K562 (cell line): ENCODE results near the gene GORASP2. TPM values are rescaled to one million over a fixed set of nuclear protein-coding genes. Genes with fewer than 3 reads are reported as not detected.

ENCODE experiments used
- ATAC-seq: fragments of 200-7000 bp; cut with Tn5 transposase; 3 replicates; pipeline ENCODE4 v1.9.1; 2020; ENCODE audit warnings: moderate library complexity
- BruUV-seq: library from RNA; stranded (reverse); fragments of 400-500 nt; replicated peaks from 2 replicates; lab custom pipeline; 2021; lab: Mats Ljungman, UMichigan
- CTCF ChIA-PET: fragments of 300-600 bp; formaldehyde crosslinking; extraction: SDS; loops from one replicate; lab custom pipeline; 2021; ENCODE audit warnings: low intra/inter-chr PET ratio; lab: Yijun Ruan, JAX
- POLR2A ChIA-PET: fragments of 300-600, 350-650 bp; sonication (Branson Sonifier 250); formaldehyde crosslinking; extraction: SDS; loops from one replicate; lab custom pipeline; 2021; ENCODE audit warnings: antibody characterized with exemption, inconsistent platforms; lab: Yijun Ruan, JAX
- DNase-seq, 4 experiments: peaks; one replicate each; pipeline versions ENCODE4 v3.0.0 to v3.0.0-alpha.2; 2011 to 2018; ENCODE audit warnings: low spot score in 3 of 4, mixed read lengths in 3 of 4; ENCODE audit errors: extremely low read depth in 1 of 4
- FAIRE-seq: peaks from 2 replicates; lab custom pipeline; 2011; peaks lifted over from hg19 to GRCh38; lab: Jason Lieb, UNC
- H2AFZ ChIP-seq: 2 replicates; pipeline ENCODE4 v1.6.0; 2011; ENCODE audit warnings: low read depth, low read length, control low read depth, inconsistent platforms
- H3K27ac ChIP-seq: fragments of 200-600 bp; 3 replicates; pipeline ENCODE4 v1.8.0; 2011; ENCODE audit warnings: low read depth, mild to moderate bottlenecking, control low read depth, inconsistent platforms, low read length, moderate library complexity, mixed read lengths; ENCODE audit errors: extremely low read depth
- H3K27me3 ChIP-seq, 2 experiments: fragments of 300-600 bp in 1 of 2; 2 replicates in 1 of 2; 3 replicates in 1 of 2; pipeline versions ENCODE4 v1.6.0 to v1.8.0; 2011; ENCODE audit warnings: inconsistent platforms in 2 of 2, low read length in 2 of 2, mild to moderate bottlenecking in 1 of 2, mixed read lengths in 1 of 2, moderate library complexity in 1 of 2; ENCODE audit not compliant: control insufficient read depth in 2 of 2, insufficient read depth in 2 of 2
- H3K36me3 ChIP-seq: fragments of 300-600 bp; 3 replicates; pipeline ENCODE4 v1.8.0; 2011; ENCODE audit warnings: mild to moderate bottlenecking, low read length, inconsistent platforms; ENCODE audit not compliant: control insufficient read depth, insufficient read depth
- H3K4me1 ChIP-seq, 2 experiments: fragments of 200-600 bp in 1 of 2; replicated peaks in 1 of 2; 2 replicates in 1 of 2; 3 replicates in 1 of 2; pipeline versions ENCODE4 v1.5.1 to v1.8.0; 2011; ENCODE audit warnings: inconsistent platforms in 2 of 2, low read length in 2 of 2, mild to moderate bottlenecking in 1 of 2, mixed read lengths in 1 of 2, moderate library complexity in 1 of 2; ENCODE audit not compliant: control insufficient read depth in 2 of 2, insufficient read depth in 2 of 2
- H3K4me2 ChIP-seq: 2 replicates; pipeline ENCODE4 v1.6.1; 2011; ENCODE audit warnings: low read length, control low read depth, inconsistent platforms, mixed read lengths; ENCODE audit not compliant: insufficient read depth
- H3K4me3 ChIP-seq: fragments of 200-600 bp; sonication (generic), shearing (Covaris generic); 2 replicates; pipeline ENCODE4 v1.5.1; 2016; ENCODE audit warnings: control low read depth, inconsistent platforms
- H3K79me2 ChIP-seq: fragments of 200-600 bp; 3 replicates; pipeline ENCODE4 v1.8.0; 2011; ENCODE audit warnings: low read length, inconsistent platforms; ENCODE audit not compliant: control insufficient read depth, insufficient read depth
- H3K9ac ChIP-seq, 2 experiments: 2 replicates each; pipeline versions ENCODE4 v1.6.0 to v1.6.1; 2011; ENCODE audit warnings: low read depth in 2 of 2, low read length in 2 of 2, control low read depth in 1 of 2, inconsistent platforms in 1 of 2, mild to moderate bottlenecking in 1 of 2, mixed read lengths in 1 of 2; ENCODE audit not compliant: insufficient read depth in 1 of 2
- H3K9me1 ChIP-seq: one replicate; pipeline ENCODE4 v1.6.0; 2011; ENCODE audit warnings: inconsistent platforms, mild to moderate bottlenecking, low read length, moderate library complexity; ENCODE audit not compliant: control insufficient read depth, insufficient read depth
- H3K9me3 ChIP-seq: replicated peaks from 2 replicates; pipeline ENCODE4 v1.5.1; 2011; ENCODE audit warnings: low read depth, low read length, inconsistent platforms; ENCODE audit not compliant: control insufficient read depth, insufficient read depth
- H4K20me1 ChIP-seq: replicated peaks from 2 replicates; pipeline ENCODE4 v1.6.1; 2011; ENCODE audit warnings: low read length, inconsistent platforms, mixed read lengths; ENCODE audit not compliant: control insufficient read depth, insufficient read depth
- ATF7 ChIP-seq: fragments of 450-650 bp; IDR thresholded peaks from 2 replicates; pipeline ENCODE4 v1.7.1; 2014; ENCODE audit warnings: mild to moderate bottlenecking, moderate library complexity
- BCOR ChIP-seq: fragments of 450-650 bp; IDR thresholded peaks from 2 replicates; pipeline ENCODE4 v1.6.1; 2016
- CBFA2T3 ChIP-seq: fragments of 450-650 bp; IDR thresholded peaks from 2 replicates; pipeline ENCODE4 v1.6.1; 2017
- HMBOX1 ChIP-seq: sonication (generic); IDR thresholded peaks from 2 replicates; pipeline ENCODE4 v1.6.1; 2016
- MEIS2 ChIP-seq: fragments of 450-650 bp; IDR thresholded peaks from 2 replicates; pipeline ENCODE4 v1.6.1; 2014; ENCODE audit warnings: mild to moderate bottlenecking; ENCODE audit not compliant: partially characterized antibody
- TCF3 ChIP-seq: sonication (generic); formaldehyde crosslinking; IDR thresholded peaks from 2 replicates; pipeline ENCODE4 v1.4.0; 2020; ENCODE audit warnings: mild to moderate bottlenecking, missing genetic modification reagents
- ZFP1 ChIP-seq: fragments of 450-650 bp; formaldehyde crosslinking; IDR thresholded peaks from 2 replicates; pipeline ENCODE4 v1.4.0; 2020; ENCODE audit warnings: mild to moderate bottlenecking, mixed read lengths
- ZNF347 ChIP-seq: fragments of 450-650 bp; formaldehyde crosslinking; IDR thresholded peaks from 2 replicates; pipeline ENCODE4 v1.4.0; 2020; ENCODE audit warnings: low read depth, mild to moderate bottlenecking, moderate library complexity
- ZNF436 ChIP-seq: fragments of 250-450, 450-650 bp; sonication (Bioruptor Pico); formaldehyde crosslinking; IDR thresholded peaks from 2 replicates; pipeline ENCODE4 v1.7.0; 2020; ENCODE audit warnings: mild to moderate bottlenecking
- ZNF551 ChIP-seq: fragments of 250-450 bp; sonication (Bioruptor Pico); IDR thresholded peaks from 2 replicates; pipeline ENCODE4 v1.5.0; 2021; ENCODE audit warnings: mild to moderate bottlenecking, moderate library complexity
- WGBS: fragments of 100-300 bp; shearing (Covaris generic); methylation state at CpG from one replicate; pipeline ENCODE4 v1.1.6; 2016; ENCODE audit warnings: low coverage, mixed read lengths; ENCODE audit not compliant: insufficient coverage; ENCODE audit errors: missing lambda C conversion rate; 5-methylcytosine and 5-hydroxymethylcytosine counted together
- in situ Hi-C: fragments of 300-500 bp; cut with MboI; formaldehyde crosslinking; loops from 4 replicates; pipeline ENCODE4 v1.15.0; 2018; ENCODE audit warnings: inconsistent platforms, mixed read lengths
- intact Hi-C: fragments of 100-400 bp; cut with micrococcal nuclease; formaldehyde crosslinking; loops from 2 replicates; pipeline ENCODE4 v1.14.2; 2022
- polyA plus RNA-seq, 8 experiments: library from polyadenylated mRNA; depleted of rRNA in 4 of 8; stranded (reverse) in 5 of 8; unstranded in 3 of 8; fragments of >200 nt; fragmentation: Nextera tagmentation in 2 of 8; fragmentation: Illumina TruSeq in 1 of 8; extraction: Ambion mirVana in 2 of 8; extraction: Trizol in 1 of 8; gene quantifications; 2 replicates each; pipeline versions ENCODE4 v1.2.1 to v1.2.3, GENCODE V29; 2011 to 2014; ENCODE audit warnings: inconsistent platforms in 1 of 8, missing spikeins in 1 of 8
- total RNA-seq, 7 experiments: library from RNA; depleted of rRNA in 6 of 7; stranded (reverse); fragments of >200 nt in 6 of 7; fragmentation: Illumina TruSeq in 2 of 7; extraction: Trizol in 2 of 7; gene quantifications; 2 replicates each; pipeline versions ENCODE4 v1.2.1 to v1.2.3, GENCODE V29; 2011 to 2021; ENCODE audit warnings: low replicate concordance in 1 of 7
- TF ChIP-seq, protein P1 (sequence below), 2 experiments: fragments of 450-650 bp in 1 of 2; sonication (generic) in 1 of 2; formaldehyde crosslinking in 1 of 2; IDR thresholded peaks in 1 of 2; conservative IDR thresholded peaks in 1 of 2; 2 replicates each; pipeline versions ENCODE4 v1.6.1 to v1.8.1; 2016 to 2023; ENCODE audit warnings: mild to moderate bottlenecking in 2 of 2, moderate library complexity in 2 of 2, inconsistent platforms in 1 of 2, missing genetic modification reagents in 1 of 2
- TF ChIP-seq, protein P2 (sequence below): sonication (generic); formaldehyde crosslinking; IDR thresholded peaks from 2 replicates; pipeline ENCODE4 v1.8.0; 2022; ENCODE audit warnings: mild to moderate bottlenecking, missing genetic modification reagents
- TF ChIP-seq, protein P3 (sequence below): fragments of 250-450 bp; sonication (Bioruptor Pico); IDR thresholded peaks from 2 replicates; pipeline ENCODE4 v1.9.0; 2021; ENCODE audit warnings: mild to moderate bottlenecking, inconsistent platforms

GORASP2 gene
- total and polyA plus RNA-seq, 9 of the 15 experiments (the other 6 are each of a cell fraction or from before 2014, with no cell fraction given): 27.4 to 180 (median 59.6) TPM

GRCh38 chr2:171008550-171009205, 79.6 kb downstream of the GORASP2 start:
- CTCF ChIA-PET: no interaction called here

More at GRCh38 chr2:171008550-171009205, 79.6 kb downstream of the GORASP2 start:
- Histone ChIP-seq H2AFZ (no peak overlapping the region), H3K4me3 (no peak overlapping the region), H4K20me1 (no peaks in the 10 kb centered on the region)
- no peak for FAIRE-seq
- in situ Hi-C loops: no loop called here
- TF ChIP-seq, protein P1, sequence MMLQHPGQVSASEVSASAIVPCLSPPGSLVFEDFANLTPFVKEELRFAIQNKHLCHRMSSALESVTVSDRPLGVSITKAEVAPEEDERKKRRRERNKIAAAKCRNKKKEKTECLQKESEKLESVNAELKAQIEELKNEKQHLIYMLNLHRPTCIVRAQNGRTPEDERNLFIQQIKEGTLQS (IDR thresholded peaks at IDR 0.05): peak; percentile 49; the same call in 1 of the 2 replicates
- TF ChIP-seq, protein P1 (CRISPR knock-in tag; conservative IDR thresholded peaks at IDR 0.05): no peak; the same call in 1 of the 2 replicates
- TF ChIP-seq, protein P2, sequence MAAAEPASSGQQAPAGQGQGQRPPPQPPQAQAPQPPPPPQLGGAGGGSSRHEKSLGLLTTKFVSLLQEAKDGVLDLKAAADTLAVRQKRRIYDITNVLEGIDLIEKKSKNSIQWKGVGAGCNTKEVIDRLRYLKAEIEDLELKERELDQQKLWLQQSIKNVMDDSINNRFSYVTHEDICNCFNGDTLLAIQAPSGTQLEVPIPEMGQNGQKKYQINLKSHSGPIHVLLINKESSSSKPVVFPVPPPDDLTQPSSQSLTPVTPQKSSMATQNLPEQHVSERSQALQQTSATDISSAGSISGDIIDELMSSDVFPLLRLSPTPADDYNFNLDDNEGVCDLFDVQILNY (CRISPR knock-in tag): 0 out of 2 replicates have a peak, but pooled peaks have one; percentile 20
- TF ChIP-seq ZNF551 (no peak), HMBOX1 (peak; percentile 72), BCOR (no peak), ZNF347 (no peak), CBFA2T3 (peak; percentile 43; the same call in 1 of the 2 replicates), MEIS2 (peak; percentile 56), ZNF436 (CRISPR knock-in tag) (no peak), ATF7 (peak; percentile 32; the same call in 1 of the 2 replicates), TCF3 (CRISPR knock-in tag) (peak; percentile 21; the same call in 1 of the 2 replicates), ZFP1 (CRISPR knock-in tag) (peak; percentile 64; the same call in 1 of the 2 replicates)
- TF ChIP-seq, protein P3, sequence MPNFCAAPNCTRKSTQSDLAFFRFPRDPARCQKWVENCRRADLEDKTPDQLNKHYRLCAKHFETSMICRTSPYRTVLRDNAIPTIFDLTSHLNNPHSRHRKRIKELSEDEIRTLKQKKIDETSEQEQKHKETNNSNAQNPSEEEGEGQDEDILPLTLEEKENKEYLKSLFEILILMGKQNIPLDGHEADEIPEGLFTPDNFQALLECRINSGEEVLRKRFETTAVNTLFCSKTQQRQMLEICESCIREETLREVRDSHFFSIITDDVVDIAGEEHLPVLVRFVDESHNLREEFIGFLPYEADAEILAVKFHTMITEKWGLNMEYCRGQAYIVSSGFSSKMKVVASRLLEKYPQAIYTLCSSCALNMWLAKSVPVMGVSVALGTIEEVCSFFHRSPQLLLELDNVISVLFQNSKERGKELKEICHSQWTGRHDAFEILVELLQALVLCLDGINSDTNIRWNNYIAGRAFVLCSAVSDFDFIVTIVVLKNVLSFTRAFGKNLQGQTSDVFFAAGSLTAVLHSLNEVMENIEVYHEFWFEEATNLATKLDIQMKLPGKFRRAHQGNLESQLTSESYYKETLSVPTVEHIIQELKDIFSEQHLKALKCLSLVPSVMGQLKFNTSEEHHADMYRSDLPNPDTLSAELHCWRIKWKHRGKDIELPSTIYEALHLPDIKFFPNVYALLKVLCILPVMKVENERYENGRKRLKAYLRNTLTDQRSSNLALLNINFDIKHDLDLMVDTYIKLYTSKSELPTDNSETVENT (CRISPR knock-in tag): no peak
- TF ChIP-seq, all 486 proteins: peak for 8
- intact Hi-C loops: no loop called here
- no peak overlapping the region for H3K4me2 ChIP-seq
- BruUV-seq: no TSS peak
- peaks cover 6 to 13% of the 10 kb centered on the region in 2 experiments; a peak in 4 of 5 replicates for H3K4me1 ChIP-seq
- ATAC-seq (peak; percentile 70), DNase-seq (peak in 1 of 4 experiments; percentile 32)
- no peaks in the 10 kb centered on the region for H3K79me2 ChIP-seq
- WGBS: 20% methylated on average over 2 of the region's 2 CpGs
- H3K27ac ChIP-seq: no peak overlapping the region; the same call in 2 of the 3 replicates
- no peaks in the 10 kb centered on the region for H3K27me3 ChIP-seq
- no peak overlapping the region for H3K9ac ChIP-seq
- no peaks in the 10 kb centered on the region for H3K9me3 ChIP-seq
- no peaks in the 10 kb centered on the region for H3K9me1 ChIP-seq
- POLR2A ChIA-PET: interaction anchor here (0.7 to 1.8 kb wide), 3 partner anchors 10 to 1348 kb away, joined by 3 read pairs; no protein-coding TSS in a partner anchor
- peaks cover 89% of the 10 kb centered on the region for H3K36me3 ChIP-seq
